NCI-H2227 treated with DMSO at 0.1 percent for 48 hours (cell line): ENCODE measurements around the gene TMEM53.

ENCODE experiments used
- DNase-seq: peaks from one replicate; lab custom pipeline; 2025; lab: John Stamatoyannopoulos, UW

Gene TMEM53

GRCh38 chr1:44628962-44629756, 45.1 kb downstream of the TMEM53 start:
- DNase-seq: no peak

GRCh38 chr1:44625348-44625747, 48.9 kb downstream of the TMEM53 start:
- DNase-seq: no peak

DNA sequence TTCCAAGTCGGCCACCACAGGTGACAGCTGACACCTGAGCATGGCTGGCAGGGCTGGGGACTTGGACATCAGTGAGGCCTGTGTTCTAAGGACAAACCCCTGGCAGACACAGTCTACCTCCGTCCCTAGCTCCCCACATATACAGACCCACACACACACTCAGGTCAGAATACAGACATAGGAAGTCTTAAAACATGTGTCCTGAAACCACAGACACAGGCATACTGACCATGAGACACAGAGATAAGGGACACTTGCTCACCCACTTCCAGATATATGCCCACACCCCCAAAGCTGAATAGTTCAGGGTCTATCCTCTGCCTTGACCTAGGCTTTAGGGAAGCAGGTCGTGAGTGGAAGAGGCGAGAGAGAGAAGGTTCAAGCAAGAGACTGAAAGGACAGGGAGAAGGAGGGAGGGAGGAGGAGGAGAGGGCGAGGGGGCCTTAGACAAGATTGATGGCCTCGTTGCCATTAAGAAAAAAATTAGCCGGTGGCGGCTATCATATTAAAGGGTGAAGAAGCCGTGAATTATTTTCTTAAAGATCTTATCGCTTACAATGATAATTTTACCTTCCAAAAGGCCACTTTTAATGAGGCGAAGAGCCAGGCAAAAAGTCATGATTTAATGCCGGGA, 49.9 kb downstream of the TMEM53 start:
- DNase-seq: no peak

- DNase-seq: no peak
These were observed 52.4 kb downstream of the TMEM53 start for GRCh38 chr1:44621841-44622286.

GRCh38 chr1:44620072-44620471, 54.2 kb downstream of the TMEM53 start:
- DNase-seq: no peak

DNA sequence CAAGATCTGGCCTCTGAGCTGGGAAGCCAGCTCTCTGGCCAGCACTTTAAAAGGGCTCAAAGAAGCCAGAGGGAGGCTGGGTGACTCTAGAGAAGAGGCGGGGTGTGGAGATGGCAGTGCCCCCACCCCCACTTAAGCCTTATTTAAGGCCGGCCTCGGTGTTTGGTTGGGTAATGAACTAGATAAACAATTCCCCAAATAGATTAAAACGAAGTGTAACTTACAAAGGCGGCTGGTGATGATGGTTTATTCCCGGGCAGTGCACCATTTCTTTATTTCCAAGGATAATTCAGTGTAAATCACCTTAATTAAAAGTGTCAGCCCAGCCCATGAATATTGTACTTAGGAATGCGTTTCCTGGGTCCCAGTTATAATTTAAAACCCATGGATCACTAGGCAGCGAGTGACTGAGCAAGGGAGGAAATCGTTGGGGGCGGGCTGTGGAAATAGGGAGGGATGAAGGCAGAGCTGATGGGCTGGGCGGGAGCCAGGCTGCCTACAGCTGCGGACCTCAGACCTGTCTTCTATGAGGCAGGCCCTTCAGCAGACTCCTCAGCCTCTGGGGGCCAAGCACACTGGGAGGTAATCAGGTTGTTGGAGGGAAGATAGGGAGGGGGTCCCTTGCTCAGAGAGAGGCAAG, 54.9 kb downstream of the TMEM53 start:
- DNase-seq: no peak

DNA sequence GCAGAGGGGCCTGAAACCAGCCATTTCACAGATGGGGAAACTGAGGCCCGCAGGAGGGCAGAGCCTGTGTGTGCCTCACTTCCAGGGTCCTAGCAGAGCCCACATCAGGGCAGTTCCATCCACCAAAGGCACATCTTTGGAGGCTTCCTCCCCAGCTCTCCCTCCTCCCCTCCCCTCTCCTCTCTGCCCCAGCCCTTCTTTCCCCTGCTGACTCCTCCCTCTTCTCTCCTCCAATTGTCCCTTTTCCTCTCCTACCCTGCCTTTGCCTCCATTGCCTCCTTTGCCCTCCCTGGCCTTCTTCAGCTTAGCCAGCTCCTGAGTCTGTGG, 56.6 kb downstream of the TMEM53 start:
- DNase-seq: no peak

DNA sequence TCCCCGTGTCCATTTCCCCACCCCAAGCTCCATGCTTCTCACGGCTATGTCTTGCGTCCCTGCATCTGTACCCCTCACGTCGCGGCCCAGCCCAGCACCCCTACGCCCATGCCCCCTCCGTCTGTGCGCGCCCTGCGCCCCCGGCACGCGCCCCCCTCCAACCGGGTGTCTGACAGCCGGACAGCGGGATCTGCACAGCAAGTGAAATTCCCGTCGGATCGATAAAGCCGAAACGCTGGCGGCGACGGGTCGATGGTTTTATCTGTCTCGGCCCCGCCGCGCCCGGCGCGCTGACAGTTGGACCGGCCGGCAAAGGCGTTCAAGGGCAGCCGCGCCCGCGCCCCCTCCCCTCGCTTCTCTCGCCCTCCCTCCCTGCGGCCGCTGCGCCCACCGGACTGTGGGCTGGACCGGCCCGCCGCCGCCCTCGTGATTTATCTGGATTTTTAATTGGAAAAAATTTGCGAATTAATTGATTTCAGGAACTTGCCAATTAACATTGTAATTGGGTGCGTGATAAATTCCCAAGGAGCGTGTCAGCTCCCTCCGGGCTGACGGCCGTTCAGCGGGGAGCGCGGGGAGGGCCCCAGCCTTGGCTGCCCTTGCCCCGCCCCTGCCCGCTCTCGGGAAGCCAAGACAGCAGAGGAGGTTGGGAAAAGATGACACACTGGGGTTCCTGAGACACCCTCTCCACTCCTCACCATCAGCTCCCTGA, 57.1 kb downstream of the TMEM53 start:
- no peak for DNase-seq

DNA sequence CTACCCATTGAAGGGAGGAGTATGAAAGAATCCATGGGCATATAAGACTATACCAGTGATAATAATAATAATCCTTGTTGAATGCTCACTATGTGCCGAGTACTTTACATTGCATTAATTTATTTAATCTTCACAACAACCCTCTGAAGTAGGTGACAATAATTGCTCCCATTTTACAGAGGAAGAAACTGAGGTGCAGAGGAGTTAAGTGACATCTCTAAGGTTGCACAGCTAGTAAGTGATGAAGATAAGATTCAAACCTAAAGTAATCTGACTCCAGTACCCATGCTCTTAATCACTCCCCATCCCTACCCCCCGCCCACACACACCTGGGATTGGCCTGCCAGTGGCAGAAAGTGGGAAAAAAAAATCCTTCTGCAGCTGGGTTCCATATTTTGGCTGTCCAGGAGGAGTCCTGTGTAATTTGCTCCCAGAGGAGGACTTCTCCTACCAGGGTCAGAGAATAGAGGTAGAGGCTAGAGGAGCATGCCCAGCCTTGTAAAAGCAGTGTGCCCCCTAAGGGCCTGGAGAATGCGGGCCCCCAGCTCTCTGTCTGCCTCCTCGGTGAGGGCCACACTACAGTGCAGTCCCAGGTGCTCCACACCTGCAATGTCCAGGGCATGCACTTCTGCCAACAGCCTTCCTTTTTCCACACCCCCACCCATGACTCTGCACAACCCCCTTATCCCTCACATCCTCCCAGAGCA, 57.8 kb downstream of the TMEM53 start:
- DNase-seq: no peak

GRCh38 chr1:44613941-44614340, 60.3 kb downstream of the TMEM53 start:
- DNase-seq: no peak

DNA sequence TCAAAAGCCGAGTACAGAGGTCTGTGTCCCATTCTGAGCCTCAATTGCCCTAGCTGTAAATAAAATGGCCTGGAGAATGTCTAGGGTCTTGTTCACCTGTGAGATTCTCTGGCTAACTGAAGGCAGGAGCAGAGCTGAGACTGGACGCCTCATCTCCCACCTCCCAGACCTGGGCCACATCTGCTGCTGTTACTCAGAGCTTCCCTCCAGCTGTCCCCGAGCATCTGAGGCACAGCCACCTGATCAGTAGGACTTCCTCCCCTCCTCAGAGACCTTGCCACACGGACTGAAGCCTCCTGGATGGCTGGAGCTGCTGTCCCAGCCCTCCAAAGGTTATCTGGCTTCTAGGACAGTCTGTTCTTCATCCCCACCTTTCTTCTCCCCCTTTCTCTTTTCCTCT, 62.4 kb downstream of the TMEM53 start:
- no peak for DNase-seq

DNA sequence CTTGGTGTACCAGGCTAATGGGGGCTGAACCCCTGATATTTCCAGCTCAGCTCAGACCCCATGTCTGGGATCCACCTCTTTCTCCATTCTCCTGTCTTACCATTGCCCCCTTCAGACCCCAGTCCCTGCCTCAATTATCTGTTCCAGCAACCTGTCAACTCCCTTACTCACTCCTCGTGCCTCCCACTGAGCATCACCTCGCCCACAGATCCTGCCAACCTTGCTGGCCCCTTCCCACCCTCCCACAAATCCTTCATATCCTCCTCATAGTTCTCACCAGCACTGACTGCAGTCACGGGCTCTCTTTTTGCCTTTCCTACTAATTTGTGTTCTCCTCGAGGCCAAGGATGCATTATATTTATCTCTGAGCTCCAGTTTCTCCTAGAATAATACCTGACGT, 62.9 kb downstream of the TMEM53 start:
- DNase-seq: no peak

- no peak for DNase-seq
These were observed 63.6 kb downstream of the TMEM53 start for GRCh38 chr1:44610527-44611148.

DNA sequence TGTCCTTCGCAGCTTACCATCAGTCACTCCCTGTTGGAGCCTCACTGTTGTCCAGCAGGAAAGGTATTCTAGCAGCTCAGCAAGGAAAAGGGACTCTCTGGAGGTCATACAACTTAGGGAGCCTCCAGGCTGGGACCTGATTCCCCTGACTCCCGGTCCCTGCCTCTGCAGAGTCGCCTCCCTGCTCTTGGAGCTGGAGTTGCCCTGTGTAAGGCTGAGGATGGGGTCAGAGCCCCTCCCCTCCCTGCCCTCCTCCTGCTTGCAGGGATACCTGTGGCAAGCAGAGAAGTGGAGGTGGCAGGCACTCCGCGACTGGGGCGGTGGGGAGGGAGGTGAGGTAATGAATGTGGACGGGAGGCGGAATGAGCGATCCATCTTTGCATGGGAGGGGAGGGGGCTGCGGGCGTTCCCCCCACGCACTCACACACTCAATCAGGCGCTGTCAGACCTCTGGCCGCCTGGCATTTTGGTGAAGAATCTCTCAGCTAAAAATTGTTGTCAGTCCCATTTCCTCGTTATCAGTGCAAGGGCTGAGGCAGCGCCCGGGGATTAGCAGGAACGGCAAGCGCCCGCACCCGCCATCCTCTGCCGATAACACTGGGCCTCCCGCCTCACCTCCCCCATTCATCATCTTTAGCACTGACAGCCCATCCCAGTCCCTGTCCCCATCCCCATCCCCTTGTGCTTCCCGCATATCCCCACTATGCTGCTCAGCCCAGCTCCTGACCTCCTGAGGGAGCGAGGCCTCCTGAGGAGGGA, 64.3 kb downstream of the TMEM53 start:
- peak; percentile 44 for DNase-seq

DNA sequence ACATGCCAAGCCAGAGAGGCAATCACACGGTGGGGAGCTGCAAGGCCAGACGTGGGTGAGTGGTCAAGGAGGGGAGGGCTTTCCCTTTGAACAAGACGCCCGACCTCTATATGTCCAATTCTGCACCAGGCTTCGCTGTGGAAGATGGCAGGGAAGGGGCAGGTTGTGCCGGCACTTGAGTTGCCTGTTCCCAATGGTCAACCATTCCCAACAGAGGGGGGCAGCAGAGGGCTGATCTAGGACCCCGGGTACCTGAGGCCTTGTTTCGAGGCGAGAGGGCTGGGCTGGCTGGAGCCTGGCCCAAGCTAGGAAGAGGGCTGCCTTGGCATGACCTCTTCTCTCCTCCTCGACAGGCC, 64.9 kb downstream of the TMEM53 start:
- peak; percentile 41 for DNase-seq

DNA sequence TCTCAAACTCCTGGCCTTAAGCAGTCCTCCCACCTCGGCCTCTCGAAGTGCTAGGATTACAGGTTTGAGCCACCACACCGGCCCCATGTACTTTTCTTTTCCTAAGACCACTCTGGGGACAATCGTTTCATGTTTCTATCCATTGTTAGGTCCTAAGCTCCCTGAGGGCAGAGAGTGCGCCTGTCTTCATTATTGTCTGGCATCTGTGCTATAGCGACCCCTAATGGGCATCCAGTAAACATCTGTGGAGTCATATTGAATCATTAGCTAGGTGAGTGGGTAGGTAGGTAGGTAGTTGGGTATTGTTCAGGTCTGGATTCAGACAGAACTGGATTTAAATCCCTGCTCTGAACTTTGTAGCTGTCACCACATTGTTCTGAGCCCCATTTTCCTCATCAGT, 66.1 kb downstream of the TMEM53 start:
- DNase-seq: no peak

- no peak for DNase-seq
These were observed 67.5 kb downstream of the TMEM53 start for GRCh38 chr1:44606701-44607281.

- DNase-seq: no peak
These were observed 68.2 kb downstream of the TMEM53 start for GRCh38 chr1:44605914-44606615.

DNA sequence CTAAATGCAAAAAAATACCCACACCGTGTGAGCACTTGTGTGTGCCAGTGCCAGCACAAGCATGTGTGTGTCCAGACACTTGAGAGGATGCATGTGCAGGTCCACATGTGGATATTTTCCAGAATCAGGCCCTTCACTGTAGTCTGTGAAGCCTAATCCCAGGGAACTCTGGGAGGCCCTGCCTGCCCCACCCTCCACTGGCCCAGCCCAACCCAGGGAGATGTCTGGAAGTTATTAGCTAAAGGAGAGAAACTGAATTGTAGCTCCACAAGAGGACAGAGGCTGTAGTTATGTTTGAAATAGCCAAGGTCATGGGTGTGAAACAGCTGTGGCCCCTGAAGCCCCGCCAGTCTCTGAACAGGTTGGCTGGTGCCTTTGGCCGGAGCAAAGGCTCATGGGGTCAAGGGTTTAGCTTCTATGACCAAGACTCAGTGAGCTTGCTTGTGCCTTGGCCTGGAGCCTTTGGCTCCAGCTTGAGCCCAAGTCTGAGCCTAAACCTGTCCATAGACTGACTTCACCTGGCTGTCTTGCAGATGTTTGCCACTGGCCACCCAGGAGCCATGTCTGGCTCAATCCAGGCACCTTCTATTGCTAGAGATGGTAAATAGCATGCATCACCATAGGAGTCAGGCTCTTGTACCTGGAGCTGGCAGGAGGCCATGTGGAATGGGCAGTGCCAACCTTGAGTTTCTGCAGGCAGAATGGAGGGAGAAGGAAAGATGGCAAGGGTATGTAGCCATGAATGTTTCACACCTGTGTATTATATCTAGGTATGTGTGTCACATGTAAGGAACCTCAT, 69.9 kb downstream of the TMEM53 start:
- no peak for DNase-seq
